H1 (cell line): ENCODE measurements around the gene DSG4. TPM values are rescaled to one million over a fixed set of nuclear protein-coding genes. Genes with fewer than 3 reads are reported as not detected.

Source experiments
- CHD1 ChIP-seq: IDR thresholded peaks from 2 replicates; pipeline ENCODE4 v1.6.1; 2012; ENCODE audit warnings: low read depth, low read length, improper control_type of control experiment
- CTBP2 ChIP-seq: IDR thresholded peaks from 2 replicates; pipeline ENCODE4 v1.7.0; 2011; ENCODE audit warnings: borderline replicate concordance, mild to moderate bottlenecking, moderate library complexity, mixed read lengths, low read length; ENCODE audit not compliant: insufficient read depth, insufficient read length
- GABPA ChIP-seq: IDR thresholded peaks from 2 replicates; pipeline ENCODE4 v1.6.1; 2011; ENCODE audit warnings: mild to moderate bottlenecking, low read length, moderate library complexity, borderline replicate concordance; ENCODE audit not compliant: insufficient read depth
- MAFK ChIP-seq: IDR thresholded peaks from 2 replicates; pipeline ENCODE4 v1.6.1; 2012; ENCODE audit warnings: low read depth, mild to moderate bottlenecking, improper control_type of control experiment, low read length
- NRF1 ChIP-seq: IDR thresholded peaks from 2 replicates; pipeline ENCODE4 v1.6.1; 2011; ENCODE audit warnings: mild to moderate bottlenecking, low read depth, low read length, improper control_type of control experiment
- RFX5 ChIP-seq: IDR thresholded peaks from 2 replicates; pipeline ENCODE4 v1.6.1; 2011; ENCODE audit warnings: low read depth, low read length, improper control_type of control experiment, borderline replicate concordance
- YY1 ChIP-seq: IDR thresholded peaks from 2 replicates; pipeline ENCODE4 v1.6.1; 2011; ENCODE audit warnings: low read depth, mild to moderate bottlenecking, low read length
- polyA plus RNA-seq, 7 experiments: library from polyadenylated mRNA; depleted of rRNA in 3 of 7; stranded (reverse) in 5 of 7; unstranded in 2 of 7; fragments of >200 nt in 5 of 7; fragments of 200-250 nt in 2 of 7; gene quantifications; 1 replicate in 5 of 7; 2 replicates in 1 of 7; 4 replicates in 1 of 7; pipeline versions ENCODE4 v1.2.1 to v1.2.3, GENCODE V29; 2011 to 2013; ENCODE audit warnings: missing spikeins in 2 of 7, mixed read lengths in 2 of 7
- total RNA-seq: library from RNA; stranded (reverse); fragmentation: NEBNext Ultra II Directional; extraction: Animal tissue kit (Norgen Biotek cat#: 25700); gene quantifications from 2 replicates; pipeline ENCODE4 v1.2.1, GENCODE V29; 2021

Gene DSG4
- total and polyA plus RNA-seq, 2 of the 8 experiments (the other 6 are each of a cell fraction or from before 2014, with no cell fraction given): not detected

- TF ChIP-seq GABPA (no peak), CTBP2 (no peak), NRF1 (no peak), YY1 (no peak), RFX5 (no peak), MAFK (no peak), CHD1 (no peak)
Observed at GRCh38 chr18:31426871-31427406, 50.4 kb downstream of the DSG4 start (continued).
